GM12891 (cell line): ENCODE results near the gene CHD1L.

Experiments
- POLR2A ChIP-seq: IDR thresholded peaks from 2 replicates; pipeline ENCODE4 v1.6.1; 2011; ENCODE audit warnings: low read depth, low read length, control low read depth
- POLR2AphosphoS5 ChIP-seq: IDR thresholded peaks from 2 replicates; pipeline ENCODE4 v1.6.1; 2011; ENCODE audit warnings: low read depth, low read length, control low read depth
- TAF1 ChIP-seq: IDR thresholded peaks from 2 replicates; pipeline ENCODE4 v1.6.1; 2011; ENCODE audit warnings: low read depth, low read length, control low read depth

DNA sequence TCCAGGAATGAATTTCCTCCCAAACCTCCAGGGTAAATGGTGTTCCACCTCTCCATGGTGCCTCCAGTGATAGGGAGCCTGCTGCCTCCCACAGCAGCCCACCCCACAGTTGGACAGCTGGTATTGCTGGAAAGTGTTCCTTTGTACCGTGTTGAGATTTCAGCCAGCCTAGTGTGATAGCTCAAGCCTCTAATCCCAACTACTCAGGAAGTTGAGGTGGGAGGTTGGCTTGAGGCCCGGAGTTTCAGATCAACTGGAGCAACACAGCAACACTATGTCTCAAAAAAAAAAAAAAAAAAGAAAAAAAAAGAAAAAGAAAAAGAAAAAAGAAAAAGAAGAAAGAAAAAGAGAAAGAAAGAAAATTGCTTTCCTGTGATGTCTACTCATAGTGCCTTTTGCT, 96.1 kb downstream of the CHD1L start:
- no peak for TF ChIP-seq TAF1
- no peak for TF ChIP-seq POLR2A
- no peak for TF ChIP-seq POLR2AphosphoS5
